WTC11 (cell line): ENCODE measurements around the gene VPS52. TPM values are rescaled to one million over a fixed set of nuclear protein-coding genes. Genes with fewer than 3 reads are reported as not detected.

Source experiments
- ATAC-seq: fragments of 200-7000 bp; cut with Tn5 transposase; 2 replicates; pipeline ENCODE4 v1.10.0; 2021; ENCODE audit warnings: mild to moderate bottlenecking, moderate library complexity
- CTCF ChIA-PET: fragments of 300-600 bp; sonication (Branson Sonifier 250); formaldehyde crosslinking; loops from one replicate; lab custom pipeline; 2021; ENCODE audit warnings: antibody characterized with exemption; lab: Charles Lee
- POLR2A ChIA-PET: fragments of 350-600 bp; sonication (Branson Sonifier 250); formaldehyde crosslinking; loops from one replicate; lab custom pipeline; 2021; ENCODE audit warnings: antibody characterized with exemption; lab: Charles Lee
- DNase-seq: peaks from one replicate; pipeline ENCODE4 v3.0.0; 2021; ENCODE audit warnings: low spot score
- H3K27ac Mint-ChIP-seq: 2 replicates; pipeline ENCODE4 v1.8.0; 2021; ENCODE audit warnings: mixed read lengths
- H3K27me3 Mint-ChIP-seq: 2 replicates; pipeline ENCODE4 v1.8.0; 2021; ENCODE audit warnings: low read depth, mild to moderate bottlenecking, moderate library complexity, mixed read lengths
- H3K36me3 Mint-ChIP-seq: 2 replicates; pipeline ENCODE4 v1.8.0; 2021; ENCODE audit warnings: mixed read lengths
- H3K4me1 Mint-ChIP-seq: 2 replicates; pipeline ENCODE4 v1.8.0; 2022; ENCODE audit warnings: mixed read lengths
- H3K4me3 Mint-ChIP-seq: 2 replicates; pipeline ENCODE4 v1.8.0; 2021; ENCODE audit warnings: mild to moderate bottlenecking, moderate library complexity, mixed read lengths
- H3K9me3 Mint-ChIP-seq: 2 replicates; pipeline ENCODE4 v1.8.0; 2021; ENCODE audit warnings: mixed read lengths
- ERG ChIP-seq: fragments of 250-450 bp; sonication (Bioruptor Pico); IDR thresholded peaks from 2 replicates; pipeline ENCODE4 v1.8.0; 2021; ENCODE audit warnings: mild to moderate bottlenecking
- ESRRA ChIP-seq: sonication (generic); formaldehyde crosslinking; IDR thresholded peaks from 2 replicates; pipeline ENCODE4 v1.8.1; 2022; ENCODE audit warnings: mild to moderate bottlenecking, missing genetic modification reagents, borderline replicate concordance
- ETV6 ChIP-seq: sonication (generic); formaldehyde crosslinking; IDR thresholded peaks from 2 replicates; pipeline ENCODE4 v1.8.1; 2022; ENCODE audit warnings: mild to moderate bottlenecking, missing genetic modification reagents
- FOXK1 ChIP-seq: sonication (generic); formaldehyde crosslinking; IDR thresholded peaks from 2 replicates; pipeline ENCODE4 v1.8.0; 2022; ENCODE audit warnings: mild to moderate bottlenecking, moderate library complexity, missing genetic modification reagents
- HMGXB4 ChIP-seq: sonication (generic); formaldehyde crosslinking; IDR thresholded peaks from 2 replicates; pipeline ENCODE4 v1.8.1; 2023; ENCODE audit warnings: mild to moderate bottlenecking, moderate library complexity, missing genetic modification reagents
- NFATC4 ChIP-seq: fragments of 250-450 bp; sonication (Bioruptor Pico); IDR thresholded peaks from 2 replicates; pipeline ENCODE4 v1.9.0; 2021; ENCODE audit warnings: mild to moderate bottlenecking
- NFYB ChIP-seq: sonication (generic); formaldehyde crosslinking; conservative IDR thresholded peaks from 2 replicates; pipeline ENCODE4 v1.8.0; 2022; ENCODE audit warnings: low read depth, missing genetic modification reagents
- PREB ChIP-seq: sonication (generic); formaldehyde crosslinking; IDR thresholded peaks from 2 replicates; pipeline ENCODE4 v1.8.1; 2022; ENCODE audit warnings: mild to moderate bottlenecking, missing genetic modification reagents, moderate library complexity, borderline replicate concordance
- PRRX2 ChIP-seq: fragments of 250-450 bp; sonication (Bioruptor Pico); IDR thresholded peaks from 2 replicates; pipeline ENCODE4 v1.8.0; 2021; ENCODE audit warnings: mild to moderate bottlenecking
- RORB ChIP-seq: fragments of 250-450 bp; sonication (Bioruptor Pico); IDR thresholded peaks from 2 replicates; pipeline ENCODE4 v1.9.0; 2021; ENCODE audit warnings: mild to moderate bottlenecking
- SP1 ChIP-seq: sonication (generic); formaldehyde crosslinking; conservative IDR thresholded peaks from 2 replicates; pipeline ENCODE4 v1.8.1; 2022; ENCODE audit warnings: missing genetic modification reagents
- ZNF121 ChIP-seq: sonication (generic); formaldehyde crosslinking; IDR thresholded peaks from 2 replicates; pipeline ENCODE4 v1.8.0; 2023; ENCODE audit warnings: missing genetic modification reagents
- ZNF232 ChIP-seq: sonication (generic); formaldehyde crosslinking; IDR thresholded peaks from 2 replicates; pipeline ENCODE4 v1.8.0; 2022; ENCODE audit warnings: mild to moderate bottlenecking, missing genetic modification reagents
- ZNF263 ChIP-seq: sonication (generic); formaldehyde crosslinking; IDR thresholded peaks from 2 replicates; pipeline ENCODE4 v1.8.1; 2022; ENCODE audit warnings: low read depth, mild to moderate bottlenecking, moderate library complexity, missing genetic modification reagents
- ZNF532 ChIP-seq: fragments of 250-450 bp; sonication (Bioruptor Pico); IDR thresholded peaks from 2 replicates; pipeline ENCODE4 v1.9.0; 2021; ENCODE audit warnings: mild to moderate bottlenecking, borderline replicate concordance
- total RNA-seq: library from RNA; stranded (reverse); gene quantifications from 3 replicates; pipeline ENCODE4 v1.2.3, GENCODE V29; 2021
- TF ChIP-seq, protein P1 (sequence below): sonication (generic); formaldehyde crosslinking; IDR thresholded peaks from 2 replicates; pipeline ENCODE4 v1.8.0; 2022; ENCODE audit warnings: mild to moderate bottlenecking, missing genetic modification reagents
- TF ChIP-seq, protein P2 (sequence below): sonication (generic); formaldehyde crosslinking; IDR thresholded peaks from 2 replicates; pipeline ENCODE4 v1.8.1; 2023; ENCODE audit warnings: mild to moderate bottlenecking, missing genetic modification reagents
- TF ChIP-seq, protein P3 (sequence below): sonication (generic); formaldehyde crosslinking; IDR thresholded peaks from 2 replicates; pipeline ENCODE4 v1.8.1; 2022; ENCODE audit warnings: mild to moderate bottlenecking, moderate library complexity, missing genetic modification reagents
- TF ChIP-seq, protein P4 (sequence below): fragments of 200-600 bp; IDR thresholded peaks from 2 replicates; pipeline ENCODE4 v1.8.0; 2022; ENCODE audit warnings: antibody characterized with exemption

Gene VPS52
- total RNA-seq, 1 experiment from 2014 or later: 46.8 TPM

DNA sequence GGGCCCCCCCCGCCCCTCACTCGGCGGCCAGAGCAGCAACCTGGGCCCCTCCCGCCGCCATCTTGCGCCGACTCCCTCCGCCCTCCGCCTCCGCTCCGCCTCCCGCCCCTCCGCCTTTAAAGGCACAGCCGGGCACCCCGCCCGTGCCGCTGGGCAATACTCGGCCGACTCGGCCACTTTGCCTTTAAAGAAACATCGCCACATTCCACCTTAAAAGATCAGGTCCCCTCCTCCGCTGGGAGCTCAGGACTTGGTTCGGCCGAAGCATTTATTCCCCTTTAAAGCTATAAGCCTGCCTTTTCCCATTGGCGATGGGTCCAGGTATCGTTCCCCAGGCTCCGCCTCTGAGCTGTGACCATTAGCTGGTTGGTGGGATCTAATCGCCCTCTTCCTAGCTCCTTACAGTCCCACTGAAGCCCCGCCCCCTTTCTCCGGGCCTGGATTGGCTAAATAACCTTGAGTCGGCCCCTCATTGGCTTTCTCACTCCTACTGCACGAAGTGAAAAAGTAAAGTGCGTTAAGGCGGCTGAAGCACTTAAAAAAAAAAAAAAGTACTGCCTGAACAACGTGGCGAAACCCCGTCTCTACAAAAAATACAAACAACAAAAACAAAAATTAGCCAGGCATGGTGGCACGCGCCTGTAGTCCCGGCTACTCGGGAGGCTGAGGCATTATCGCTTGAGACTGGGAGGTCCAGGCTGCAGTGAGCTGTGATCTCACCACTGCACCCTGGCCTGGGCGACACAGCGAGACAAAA is 46.2 kb upstream of the VPS52 start, which contains the start of gene ZBTB22:
TSS of gene ZBTB22 (minus strand) at position 76 of the 757 bp plus-strand sequence. CDS start 828 bp downstream, outside the sequence.
- H3K9me3 Mint-ChIP-seq: no peaks in the 10 kb centered on the region
- ATAC-seq: peak; percentile 81
- H3K4me1 Mint-ChIP-seq: peaks cover 65% of the 10 kb centered on the region
- CTCF ChIA-PET: interaction anchor here (0.6 to 2.5 kb wide), 23 partner anchors 11 to 479 kb away, joined by 3 to 16 read pairs (median 5); partner anchors contain the start of genes B3GALT4, CUTA, PFDN6 and RPS18
- POLR2A ChIA-PET: interaction anchor here (0.6 to 1.9 kb wide), 18 partner anchors 20 to 814 kb away, joined by 3 to 8 read pairs (median 3); partner anchors contain the start of genes B3GALT4 and UQCC2
- H3K4me3 Mint-ChIP-seq: peak within 1 kb of the TSS; percentile 97
- H3K36me3 Mint-ChIP-seq: peaks cover 21% of the 10 kb centered on the region
- H3K27me3 Mint-ChIP-seq: no peaks in the 10 kb centered on the region; the same call in 1 of the 2 replicates
- TF ChIP-seq, protein P1, sequence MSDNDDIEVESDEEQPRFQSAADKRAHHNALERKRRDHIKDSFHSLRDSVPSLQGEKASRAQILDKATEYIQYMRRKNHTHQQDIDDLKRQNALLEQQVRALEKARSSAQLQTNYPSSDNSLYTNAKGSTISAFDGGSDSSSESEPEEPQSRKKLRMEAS (CRISPR knock-in tag): no peak
- no peak for TF ChIP-seq ZNF532
- peak; percentile 65; the same call in 1 of the 2 replicates for TF ChIP-seq PRRX2
- no peak for TF ChIP-seq HMGXB4
- TF ChIP-seq ERG (CRISPR knock-in tag): 0 out of 2 replicates have a peak, but pooled peaks have one; percentile 43
- 0 out of 2 replicates have a peak, but pooled peaks have one; percentile 40 for TF ChIP-seq ETV6 (CRISPR knock-in tag)
- TF ChIP-seq ZNF121 (CRISPR knock-in tag): peak; percentile 69
- TF ChIP-seq SP1 (CRISPR knock-in tag): 0 out of 2 replicates have a peak, but pooled peaks have one; percentile 53
- TF ChIP-seq NFYB: peak; percentile 62
- peak; percentile 99 for DNase-seq
- H3K27ac Mint-ChIP-seq: peak within 1 kb of the TSS; percentile 91

DNA sequence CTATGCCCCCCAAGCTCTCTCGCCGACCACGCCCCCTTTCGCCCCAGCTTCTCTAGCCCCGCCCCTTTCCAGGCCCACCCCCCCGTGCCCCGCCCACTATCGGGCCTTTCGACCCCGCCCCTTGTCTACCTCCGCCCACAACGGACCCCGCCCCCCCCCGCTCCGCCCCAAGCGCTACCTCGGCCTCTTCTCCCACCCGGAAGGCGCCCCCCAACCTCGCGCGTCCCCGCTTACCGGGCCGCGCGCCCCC is 45.7 kb upstream of the VPS52 start:
- peaks cover 21% of the 10 kb centered on the region for H3K36me3 Mint-ChIP-seq
- peak overlapping the region; percentile 91; the same call in 1 of the 2 replicates for H3K27ac Mint-ChIP-seq
- DNase-seq: peak; percentile 69
- peak overlapping the region; percentile 71 for H3K4me3 Mint-ChIP-seq
- POLR2A ChIA-PET: interaction anchor here (0.7 to 1.9 kb wide), 13 partner anchors 19 to 367 kb away, joined by 3 to 8 read pairs (median 3); partner anchors contain the start of gene B3GALT4
- CTCF ChIA-PET: interaction anchor here (0.6 to 2.5 kb wide), 20 partner anchors 12 to 1169 kb away, joined by 3 to 16 read pairs (median 4); partner anchors contain the start of genes B3GALT4, CUTA, PFDN6 and RPS18
- no peak for ATAC-seq
- no peaks in the 10 kb centered on the region; the same call in 1 of the 2 replicates for H3K27me3 Mint-ChIP-seq
- H3K9me3 Mint-ChIP-seq: no peaks in the 10 kb centered on the region
- H3K4me1 Mint-ChIP-seq: peaks cover 65% of the 10 kb centered on the region
- TF ChIP-seq ESRRA (CRISPR knock-in tag): no peak
- no peak for TF ChIP-seq PREB
- TF ChIP-seq, protein P2, sequence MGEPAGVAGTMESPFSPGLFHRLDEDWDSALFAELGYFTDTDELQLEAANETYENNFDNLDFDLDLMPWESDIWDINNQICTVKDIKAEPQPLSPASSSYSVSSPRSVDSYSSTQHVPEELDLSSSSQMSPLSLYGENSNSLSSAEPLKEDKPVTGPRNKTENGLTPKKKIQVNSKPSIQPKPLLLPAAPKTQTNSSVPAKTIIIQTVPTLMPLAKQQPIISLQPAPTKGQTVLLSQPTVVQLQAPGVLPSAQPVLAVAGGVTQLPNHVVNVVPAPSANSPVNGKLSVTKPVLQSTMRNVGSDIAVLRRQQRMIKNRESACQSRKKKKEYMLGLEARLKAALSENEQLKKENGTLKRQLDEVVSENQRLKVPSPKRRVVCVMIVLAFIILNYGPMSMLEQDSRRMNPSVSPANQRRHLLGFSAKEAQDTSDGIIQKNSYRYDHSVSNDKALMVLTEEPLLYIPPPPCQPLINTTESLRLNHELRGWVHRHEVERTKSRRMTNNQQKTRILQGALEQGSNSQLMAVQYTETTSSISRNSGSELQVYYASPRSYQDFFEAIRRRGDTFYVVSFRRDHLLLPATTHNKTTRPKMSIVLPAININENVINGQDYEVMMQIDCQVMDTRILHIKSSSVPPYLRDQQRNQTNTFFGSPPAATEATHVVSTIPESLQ (CRISPR knock-in tag): no peak
- TF ChIP-seq, protein P3, sequence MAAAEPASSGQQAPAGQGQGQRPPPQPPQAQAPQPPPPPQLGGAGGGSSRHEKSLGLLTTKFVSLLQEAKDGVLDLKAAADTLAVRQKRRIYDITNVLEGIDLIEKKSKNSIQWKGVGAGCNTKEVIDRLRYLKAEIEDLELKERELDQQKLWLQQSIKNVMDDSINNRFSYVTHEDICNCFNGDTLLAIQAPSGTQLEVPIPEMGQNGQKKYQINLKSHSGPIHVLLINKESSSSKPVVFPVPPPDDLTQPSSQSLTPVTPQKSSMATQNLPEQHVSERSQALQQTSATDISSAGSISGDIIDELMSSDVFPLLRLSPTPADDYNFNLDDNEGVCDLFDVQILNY (CRISPR knock-in tag): no peak
- TF ChIP-seq FOXK1 (CRISPR knock-in tag): no peak
- TF ChIP-seq ZNF232: no peak
- no peak for TF ChIP-seq RORB
- TF ChIP-seq, protein P4, sequence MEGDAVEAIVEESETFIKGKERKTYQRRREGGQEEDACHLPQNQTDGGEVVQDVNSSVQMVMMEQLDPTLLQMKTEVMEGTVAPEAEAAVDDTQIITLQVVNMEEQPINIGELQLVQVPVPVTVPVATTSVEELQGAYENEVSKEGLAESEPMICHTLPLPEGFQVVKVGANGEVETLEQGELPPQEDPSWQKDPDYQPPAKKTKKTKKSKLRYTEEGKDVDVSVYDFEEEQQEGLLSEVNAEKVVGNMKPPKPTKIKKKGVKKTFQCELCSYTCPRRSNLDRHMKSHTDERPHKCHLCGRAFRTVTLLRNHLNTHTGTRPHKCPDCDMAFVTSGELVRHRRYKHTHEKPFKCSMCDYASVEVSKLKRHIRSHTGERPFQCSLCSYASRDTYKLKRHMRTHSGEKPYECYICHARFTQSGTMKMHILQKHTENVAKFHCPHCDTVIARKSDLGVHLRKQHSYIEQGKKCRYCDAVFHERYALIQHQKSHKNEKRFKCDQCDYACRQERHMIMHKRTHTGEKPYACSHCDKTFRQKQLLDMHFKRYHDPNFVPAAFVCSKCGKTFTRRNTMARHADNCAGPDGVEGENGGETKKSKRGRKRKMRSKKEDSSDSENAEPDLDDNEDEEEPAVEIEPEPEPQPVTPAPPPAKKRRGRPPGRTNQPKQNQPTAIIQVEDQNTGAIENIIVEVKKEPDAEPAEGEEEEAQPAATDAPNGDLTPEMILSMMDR: no peak
- no peak for TF ChIP-seq NFATC4 (CRISPR knock-in tag)
- no peak for TF ChIP-seq ETV6 (CRISPR knock-in tag)
- no peak for TF ChIP-seq ZNF263
